Measurements from ENCODE around the gene GLRA2. TPM values are rescaled to one million over a fixed set of nuclear protein-coding genes. Genes with fewer than 3 reads are reported as not detected.
"Not testable (repeated sequence)": the region's sequence is repeated elsewhere in the genome, so short reads cannot be mapped to it uniquely, and the experiment has no call there.

GLRA2 gene
- total RNA-seq, 1 donor from 2014 or later, result not detected

DNA sequence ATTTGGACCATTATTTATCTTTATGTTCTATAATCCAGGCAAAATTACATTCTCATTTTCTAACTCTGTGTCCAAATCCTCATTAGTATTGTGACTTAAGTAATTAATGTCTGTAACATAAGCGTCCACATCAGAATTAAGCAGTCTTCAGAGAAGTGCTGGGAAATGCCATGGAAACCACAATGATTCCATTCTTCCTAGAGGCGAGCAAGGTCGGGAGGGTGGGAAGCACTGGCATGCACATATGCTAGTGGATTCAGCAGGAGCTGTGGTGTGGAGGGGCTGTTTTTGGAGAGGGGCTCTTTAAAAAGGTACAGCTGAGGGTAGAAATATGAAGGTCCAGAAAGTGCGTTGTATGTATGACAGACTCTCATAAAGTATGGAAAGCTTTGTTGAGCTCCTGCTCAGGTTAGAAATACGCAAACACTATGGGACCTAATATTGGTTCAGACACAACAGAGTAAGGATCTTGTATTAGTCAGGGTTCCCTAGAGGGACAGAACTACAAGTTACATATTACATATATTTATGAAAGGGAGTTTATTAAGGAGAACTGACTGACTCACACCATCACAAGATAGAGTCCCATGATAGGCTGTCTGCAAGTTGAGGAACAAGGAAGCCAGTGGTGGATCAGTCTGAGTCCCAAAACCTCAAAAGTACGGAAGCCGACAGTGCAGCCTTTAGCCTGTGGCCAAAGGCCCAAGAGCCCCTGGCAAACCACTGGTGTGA is 61.5 kb downstream of the GLRA2 start:
- no peak for DNase-seq (ENCODE audit: extremely low read depth, low read depth, low spot score)

GRCh38 chrX:14591976-14592375 is 62.6 kb downstream of the GLRA2 start:
- no peak for DNase-seq (ENCODE audit: extremely low read depth, low read depth, low spot score)

GRCh38 chrX:14594521-14594920 is 65.2 kb downstream of the GLRA2 start:
- DNase-seq (ENCODE audit: extremely low read depth, low read depth, low spot score), result no peak

DNA sequence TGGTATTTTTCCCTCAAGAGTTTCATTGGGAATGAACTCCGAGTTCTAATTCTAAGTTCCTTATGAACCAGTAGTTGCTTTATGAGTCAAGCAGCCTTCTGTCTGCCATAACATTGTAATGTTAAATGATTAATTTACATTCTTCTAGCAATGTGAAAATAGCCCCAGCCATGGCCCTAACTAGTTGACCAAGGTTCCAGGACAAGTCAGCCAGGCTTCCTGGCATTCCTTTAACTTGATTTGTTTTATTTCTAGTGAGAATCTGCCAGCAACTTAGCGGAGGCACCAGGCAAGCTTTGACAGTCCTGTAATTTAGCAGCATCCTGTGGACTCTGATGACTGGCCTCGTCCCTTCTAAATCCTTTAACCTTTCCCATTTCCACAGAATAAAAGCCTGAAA is 69.0 kb downstream of the GLRA2 start:
- DNase-seq (ENCODE audit: extremely low read depth, low read depth, low spot score), result no peak

DNA sequence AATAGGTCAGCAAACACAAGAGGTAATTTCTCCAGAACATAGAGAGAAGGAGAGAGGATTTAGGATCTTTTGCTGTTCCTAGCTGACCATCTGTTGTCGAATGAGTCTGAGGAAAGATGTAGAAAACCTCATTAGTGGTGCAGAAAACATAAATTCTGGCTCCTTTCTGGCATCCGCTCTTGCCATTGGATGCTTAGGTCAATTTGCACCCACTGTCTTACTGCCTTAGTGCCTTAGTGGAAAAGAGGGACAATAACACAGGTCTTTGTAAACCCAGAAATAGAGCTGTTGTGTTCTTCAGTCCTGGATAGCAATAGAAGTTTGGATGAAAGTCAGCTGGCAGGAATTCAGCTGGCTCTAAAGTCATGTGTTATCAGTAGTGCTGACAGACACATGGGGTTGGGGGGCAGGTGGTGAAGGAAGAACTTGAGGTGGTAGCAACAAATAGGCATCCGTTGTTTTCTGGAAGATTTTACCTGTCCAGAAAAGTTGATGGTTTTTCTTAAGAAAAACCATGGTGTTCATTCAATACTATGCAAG is 78.2 kb downstream of the GLRA2 start:
- no peak for DNase-seq (ENCODE audit: extremely low read depth, low read depth, low spot score)

- DNase-seq (ENCODE audit: extremely low read depth, low read depth, low spot score), result not testable (repeated sequence)
Measured at GRCh38 chrX:14612450-14612849, 83.1 kb downstream of the GLRA2 start.

DNA sequence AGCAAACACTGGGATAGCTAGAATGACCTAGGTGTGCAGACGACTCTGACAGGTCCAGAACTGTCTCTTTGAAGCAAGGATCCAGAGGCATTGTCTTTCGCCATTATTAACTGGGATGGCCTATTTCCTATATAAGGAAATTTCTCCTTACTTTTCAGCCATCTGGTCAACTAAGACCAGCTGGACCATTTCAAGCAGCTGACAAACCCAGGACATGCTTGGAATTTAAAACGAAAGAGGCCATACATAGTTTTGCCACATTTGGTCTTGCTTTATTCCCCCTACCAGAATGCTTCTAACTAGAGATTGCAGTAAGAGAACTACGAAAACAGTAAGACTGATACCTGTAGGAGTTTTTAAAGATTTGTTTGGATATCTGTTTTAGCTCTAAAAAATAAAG is 87.0 kb downstream of the GLRA2 start:
- no peak for DNase-seq (ENCODE audit: extremely low read depth, low read depth, low spot score)

DNA sequence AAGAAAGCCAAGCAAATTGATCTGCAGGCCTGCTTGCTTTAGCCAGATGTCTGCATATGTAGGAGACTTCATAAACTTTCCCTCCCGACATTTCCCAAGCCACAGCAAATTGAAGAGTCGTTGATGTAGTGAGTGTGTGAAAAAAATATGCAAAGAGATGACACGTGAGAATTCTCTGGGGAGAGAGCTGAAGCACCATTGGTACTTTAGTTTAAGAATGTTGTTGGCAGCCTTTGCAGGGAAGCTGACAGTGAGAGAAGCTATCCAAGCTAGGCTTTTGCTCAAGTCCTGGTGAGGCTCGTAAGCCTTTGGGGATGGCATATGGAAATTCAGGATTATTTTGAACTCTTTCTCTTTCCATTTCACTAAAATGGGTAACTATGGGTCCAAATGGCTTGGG is 87.5 kb downstream of the GLRA2 start:
- DNase-seq (ENCODE audit: extremely low read depth, low read depth, low spot score), result no peak

DNA sequence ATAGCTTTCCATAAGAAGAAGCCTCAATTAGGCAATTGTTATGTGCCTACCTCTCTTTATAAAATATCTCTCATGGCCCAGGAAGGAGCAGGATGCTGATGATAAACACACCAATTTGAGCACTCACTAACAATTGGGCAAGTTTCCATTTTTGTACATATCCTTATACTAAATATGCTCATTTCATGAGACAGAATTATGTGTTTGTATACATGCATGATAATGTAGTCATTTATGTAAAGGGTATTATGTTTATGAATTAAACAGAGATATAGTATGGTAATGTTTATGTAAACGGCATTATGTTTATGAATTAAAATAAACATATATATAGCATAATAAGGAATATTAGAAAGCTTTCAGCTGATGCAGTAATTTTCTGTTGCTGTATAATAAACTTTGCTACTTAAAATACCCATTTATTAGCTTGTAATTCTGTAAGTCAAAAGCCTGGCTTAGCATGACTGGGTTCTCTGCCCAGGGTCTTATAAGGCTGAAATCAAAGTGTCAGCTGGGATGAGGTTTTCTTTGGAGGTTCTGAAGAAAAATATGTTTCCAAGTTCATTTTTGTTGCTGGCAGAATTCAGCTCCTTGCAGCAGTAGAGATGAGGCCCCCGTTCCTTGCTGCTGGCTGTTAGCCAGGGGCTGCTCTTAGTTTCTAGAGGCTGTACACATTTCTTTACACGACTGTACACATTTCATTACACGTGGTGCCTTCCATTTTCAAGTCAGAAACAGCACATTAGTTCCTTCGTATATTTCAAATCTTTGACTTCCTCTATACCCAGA is 89.0 kb downstream of the GLRA2 start:
- DNase-seq (ENCODE audit: extremely low read depth, low read depth, low spot score), result no peak

DNA sequence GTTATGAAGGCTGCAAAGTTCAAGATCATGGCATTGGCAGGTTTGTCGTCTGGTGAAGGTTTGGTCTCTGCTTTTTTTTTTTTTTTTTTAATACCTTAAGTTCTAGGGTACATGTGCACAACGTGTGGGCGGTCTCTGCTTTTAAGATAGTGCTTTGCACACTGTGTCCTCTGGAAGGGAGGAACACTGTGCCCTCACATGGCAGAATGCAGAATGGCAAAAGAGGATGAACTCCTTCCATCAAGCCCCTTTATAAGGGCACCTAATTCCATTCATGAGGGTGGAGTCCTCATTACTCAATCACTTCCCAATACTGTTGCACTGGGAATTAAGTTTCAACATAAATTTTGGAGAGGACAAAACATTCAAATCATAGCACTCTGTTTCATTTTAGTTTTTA is 101.4 kb downstream of the GLRA2 start:
- DNase-seq (ENCODE audit: extremely low read depth, low read depth, low spot score), result no peak

DNA sequence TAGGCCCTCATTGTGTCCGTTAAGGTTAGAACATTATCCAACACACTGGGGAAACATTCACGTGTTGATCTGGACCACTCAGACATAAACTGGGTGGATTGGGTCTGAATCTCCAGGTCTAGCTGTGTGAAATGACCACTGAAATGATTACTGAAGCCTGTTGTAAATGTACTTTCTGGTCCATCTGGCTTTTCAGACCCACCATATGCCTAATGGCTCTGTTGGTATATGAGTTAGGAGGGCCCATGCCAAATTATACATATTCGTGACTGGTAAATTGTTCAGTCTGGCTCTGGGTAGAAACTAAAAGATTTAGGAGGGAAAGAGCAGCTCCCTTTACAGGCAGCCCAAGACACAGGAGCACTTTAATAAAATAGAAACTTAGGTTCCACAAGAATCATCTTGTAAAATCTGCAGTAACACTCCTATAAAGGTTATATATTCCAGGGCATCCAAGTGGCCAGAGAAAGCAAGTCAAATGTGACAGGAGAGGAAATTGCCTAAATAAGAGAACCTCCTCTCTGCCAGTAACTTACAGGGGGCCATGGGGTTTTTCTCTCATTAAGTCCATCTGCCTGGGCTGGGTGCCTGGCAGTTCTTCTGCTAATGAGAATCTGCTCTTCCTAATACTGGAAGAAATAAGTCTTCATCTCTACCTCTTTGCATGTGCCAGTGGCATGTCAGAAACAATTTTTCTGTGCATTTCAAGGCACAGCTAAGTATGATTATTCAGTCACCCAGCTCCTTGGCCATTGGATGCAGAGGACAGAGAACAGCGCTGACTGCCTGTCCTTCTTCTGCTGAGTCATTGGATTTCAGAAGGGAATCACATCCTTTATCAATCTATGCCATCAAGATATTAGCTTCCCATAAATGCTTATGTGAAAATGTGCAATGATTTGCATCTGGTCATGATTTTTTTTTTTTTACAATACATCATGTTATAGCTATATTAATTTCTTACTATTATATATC is 112.6 kb downstream of the GLRA2 start:
- no peak for DNase-seq (ENCODE audit: extremely low read depth, low read depth, low spot score)

DNA sequence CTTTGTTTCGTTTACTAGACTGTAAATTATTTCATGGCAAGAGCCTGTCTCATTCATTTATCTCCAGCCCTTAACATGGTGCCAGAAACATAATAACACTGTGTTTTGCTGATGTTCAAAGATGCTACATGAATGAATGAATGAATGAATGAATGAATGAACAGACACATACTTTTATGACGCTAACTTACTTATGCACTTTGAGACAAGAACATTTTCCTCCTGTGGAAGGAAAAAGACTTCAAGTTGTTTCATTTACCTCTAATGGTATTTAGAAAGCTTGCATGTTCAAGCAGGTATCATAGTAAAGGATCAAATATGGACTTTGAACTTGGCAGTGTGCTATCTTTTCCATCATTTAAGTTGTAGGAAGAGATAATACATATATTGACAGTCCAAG is 131.6 kb downstream of the GLRA2 start:
- no peak for DNase-seq (ENCODE audit: extremely low read depth, low read depth, low spot score)

GRCh38 chrX:14670819-14671218 is 141.5 kb downstream of the GLRA2 start:
- no peak for DNase-seq (ENCODE audit: extremely low read depth, low read depth, low spot score)

GRCh38 chrX:14672611-14673172 is 143.4 kb downstream of the GLRA2 start:
- DNase-seq (ENCODE audit: extremely low read depth, low read depth, low spot score), result no peak

DNA sequence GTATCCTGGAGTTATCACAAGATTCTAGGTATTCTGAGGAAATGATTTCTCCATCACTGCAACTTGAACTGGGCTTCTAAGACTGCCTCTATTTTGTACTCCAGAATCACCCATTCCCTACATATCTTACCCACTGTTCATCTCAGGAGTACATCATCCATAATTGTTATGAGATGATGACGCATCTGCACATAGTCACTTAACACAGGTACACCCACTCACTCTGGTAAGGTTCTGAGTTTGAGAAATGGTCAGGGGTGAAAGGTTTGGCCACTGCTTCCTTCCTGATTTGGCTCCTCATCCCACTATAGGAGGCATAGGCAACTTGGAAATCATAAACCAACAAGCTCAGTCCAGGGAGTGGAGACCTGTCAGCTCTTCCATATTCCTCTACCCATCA is 143.9 kb downstream of the GLRA2 start:
- DNase-seq (ENCODE audit: extremely low read depth, low read depth, low spot score), result no peak

GRCh38 chrX:14673764-14674163 is 144.4 kb downstream of the GLRA2 start:
- peak; percentile 16 for DNase-seq (ENCODE audit: extremely low read depth, low read depth, low spot score)

GRCh38 chrX:14675500-14675899 is 146.2 kb downstream of the GLRA2 start:
- DNase-seq (ENCODE audit: extremely low read depth, low read depth, low spot score), result no peak

DNA sequence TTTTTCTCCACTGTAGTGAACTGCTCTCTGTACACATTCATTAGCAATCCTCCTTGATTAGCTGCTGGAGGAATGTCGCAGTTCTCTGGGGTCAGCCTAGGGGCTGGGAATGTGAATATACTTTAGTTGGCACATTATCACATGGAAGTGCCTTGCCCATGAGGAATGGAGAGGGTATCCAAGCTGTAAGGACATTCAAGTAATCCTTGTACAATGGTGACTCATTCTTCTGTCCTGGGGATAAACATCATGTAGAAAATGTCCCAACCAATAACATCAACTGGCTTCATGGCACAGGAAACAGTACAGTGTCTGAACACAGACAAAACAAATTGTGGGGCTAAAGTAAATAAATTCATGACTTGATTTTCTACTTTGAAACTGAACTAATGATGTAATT is 147.1 kb downstream of the GLRA2 start:
- no peak for DNase-seq (ENCODE audit: extremely low read depth, low read depth, low spot score)

DNA sequence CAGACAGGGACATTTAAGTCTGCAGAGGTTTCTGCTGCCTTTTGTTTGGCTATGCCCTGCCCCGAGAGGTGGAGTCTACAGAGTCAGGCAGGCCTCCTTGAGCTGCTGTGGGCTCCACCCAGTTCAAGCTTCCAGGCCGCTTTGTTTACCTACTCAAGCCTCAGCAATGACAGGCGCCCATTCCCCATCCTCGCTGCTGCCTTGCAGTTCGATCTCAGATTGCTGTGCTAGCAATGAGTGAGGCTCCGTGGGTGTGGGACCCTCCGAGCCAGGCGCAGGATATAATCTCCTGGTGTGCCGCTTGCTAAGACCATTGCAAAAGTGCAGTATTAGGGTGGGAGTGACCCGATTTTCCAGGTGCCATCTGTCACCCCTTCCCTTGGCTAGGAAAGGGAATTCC is 159.0 kb downstream of the GLRA2 start:
- not testable (repeated sequence) for DNase-seq (ENCODE audit: extremely low read depth, low read depth, low spot score)

- no peak for DNase-seq (ENCODE audit: extremely low read depth, low read depth, low spot score)
Measured at GRCh38 chrX:14690553-14690952, 161.2 kb downstream of the GLRA2 start.

DNA sequence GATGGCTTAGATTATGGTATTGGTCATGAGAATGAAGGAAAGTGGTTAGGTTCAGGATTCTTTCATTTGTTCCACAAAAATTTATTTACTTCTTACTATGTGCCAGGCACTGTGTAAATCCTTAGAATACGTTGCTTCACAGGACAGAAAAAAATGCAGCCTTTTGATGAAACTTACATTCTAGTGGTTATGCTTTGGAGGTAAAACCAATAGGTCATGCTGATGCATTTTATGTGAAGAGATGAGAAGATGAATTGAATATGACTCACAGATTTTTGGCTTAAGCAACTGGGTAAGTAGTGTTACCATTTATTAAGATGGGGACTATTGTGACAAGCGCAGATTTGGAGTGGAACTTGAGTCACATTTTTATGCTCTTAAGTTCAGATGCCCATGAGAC is 165.3 kb downstream of the GLRA2 start:
- DNase-seq (ENCODE audit: extremely low read depth, low read depth, low spot score), result no peak

Data from glomerular endothelial cell (primary cell).